ENCODE measurements around the gene GPX8.

GRCh38 chr5:55151923-55152842 lies 7.8 kb upstream of the GPX8 start:
- TF ChIP-seq EZH2 (IDR thresholded peaks at IDR 0.05; ENCODE audit: borderline replicate concordance, insufficient read depth, low read length, poor library complexity, severe bottlenecking) = no peak
- TF ChIP-seq CTCF (IDR thresholded peaks at IDR 0.05; ENCODE audit: poor library complexity, severe bottlenecking) = no peak
- TF ChIP-seq RAD21 (conservative IDR thresholded peaks at IDR 0.05) = no peak
- no peak for TF ChIP-seq MXI1 (conservative IDR thresholded peaks at IDR 0.05; ENCODE audit: poor library complexity, severe bottlenecking)
- no peak for TF ChIP-seq REST (IDR thresholded peaks at IDR 0.05; ENCODE audit: borderline replicate concordance)
- TF ChIP-seq POLR2AphosphoS5 (IDR thresholded peaks at IDR 0.05) = no peak
- TF ChIP-seq TAF1 (IDR thresholded peaks at IDR 0.05; ENCODE audit: low read depth) = no peak
